PC-9 (cell line): Measurements from ENCODE around the gene ACADS. TPM values are rescaled to one million over a fixed set of nuclear protein-coding genes. Genes with fewer than 3 reads are reported as not detected.

Source experiments
- BruUV-seq: library from RNA; stranded (reverse); fragments of 400-500 nt; replicated peaks from 2 replicates; lab custom pipeline; 2021; lab: Mats Ljungman, UMichigan
- CTCF ChIA-PET: fragments of 300-600 bp; sonication (Branson Sonifier 250); formaldehyde crosslinking; loops from one replicate; lab custom pipeline; 2022; ENCODE audit warnings: antibody characterized with exemption; lab: Charles Lee
- POLR2A ChIA-PET: fragments of 300-600 bp; sonication (Branson Sonifier 250); formaldehyde crosslinking; loops from one replicate; lab custom pipeline; 2022; ENCODE audit warnings: antibody characterized with exemption; ENCODE audit not compliant: unreplicated experiment; lab: Charles Lee
- DNase-seq, 2 experiments: peaks; one replicate each; pipeline versions ENCODE4 v3.0.0 to v3.0.0-alpha.2; 2015 to 2022; ENCODE audit warnings: mixed read lengths in 1 of 2
- H2AFZ ChIP-seq: fragments of 200-600 bp; sonication (generic); 2 replicates; pipeline ENCODE4 v1.8.1; 2017; ENCODE audit warnings: antibody characterized with exemption
- H3F3A ChIP-seq: fragments of 200-600 bp; sonication (generic); 2 replicates; pipeline ENCODE4 v1.8.1; 2017; ENCODE audit warnings: antibody characterized with exemption, mild to moderate bottlenecking, low read depth; ENCODE audit not compliant: insufficient read depth
- H3K27ac ChIP-seq: fragments of 200-600 bp; sonication (generic); 2 replicates; pipeline ENCODE4 v1.6.1; 2016; ENCODE audit warnings: mixed run types
- H3K27me3 ChIP-seq: fragments of 200-600 bp; sonication (generic); 2 replicates; pipeline ENCODE4 v1.6.1; 2016; ENCODE audit warnings: low read depth, mixed run types; ENCODE audit not compliant: insufficient read depth
- H3K36me3 ChIP-seq: fragments of 200-600 bp; sonication (generic); 2 replicates; pipeline ENCODE4 v1.6.1; 2016; ENCODE audit warnings: low read depth, mixed run types
- H3K4me1 ChIP-seq: fragments of 200-600 bp; sonication (generic); replicated peaks from 2 replicates; pipeline ENCODE4 v1.6.1; 2016; ENCODE audit warnings: mixed run types; ENCODE audit not compliant: insufficient read depth
- H3K4me2 ChIP-seq: fragments of 200-600 bp; sonication (generic); 2 replicates; pipeline ENCODE4 v1.6.1; 2017; ENCODE audit warnings: mixed run types
- H3K4me3 ChIP-seq: fragments of 200-600 bp; sonication (generic); 2 replicates; pipeline ENCODE4 v1.6.1; 2016; ENCODE audit warnings: mixed run types
- H3K79me2 ChIP-seq: fragments of 200-600 bp; sonication (generic); 2 replicates; pipeline ENCODE4 v1.6.1; 2017; ENCODE audit warnings: low read depth, mixed run types
- H3K9me2 ChIP-seq: fragments of 200-600 bp; sonication (generic); 2 replicates; pipeline ENCODE4 v1.8.1; 2017; ENCODE audit warnings: mild to moderate bottlenecking; ENCODE audit not compliant: insufficient read depth
- H3K9me3 ChIP-seq: fragments of 200-600 bp; sonication (generic); 2 replicates; pipeline ENCODE4 v1.8.1; 2016; ENCODE audit warnings: low read depth; ENCODE audit not compliant: insufficient read depth
- H4K20me1 ChIP-seq: fragments of 200-600 bp; sonication (generic); 2 replicates; pipeline ENCODE4 v1.8.1; 2017; ENCODE audit not compliant: insufficient read depth
- EZH2 ChIP-seq: fragments of 200-600 bp; sonication (generic); IDR thresholded peaks from 2 replicates; pipeline ENCODE4 v1.8.0; 2017; ENCODE audit warnings: antibody characterized with exemption, low read depth
- intact Hi-C: fragments of 100-400 bp; cut with micrococcal nuclease; formaldehyde crosslinking; loops from one replicate; pipeline ENCODE4 v1.10.0; 2022; ENCODE audit not compliant: unreplicated experiment
- total RNA-seq: library from RNA; stranded (reverse); gene quantifications from 2 replicates; pipeline ENCODE4 v1.2.3, GENCODE V29; 2021
- TF ChIP-seq, protein P1 (sequence below): fragments of 200-600 bp; sonication (generic); conservative IDR thresholded peaks from 2 replicates; pipeline ENCODE4 v1.6.1; 2017; ENCODE audit warnings: mixed run types, antibody characterized with exemption, mild to moderate bottlenecking, moderate library complexity

The ACADS gene
- total RNA-seq, 1 experiment from 2014 or later, result 8.2 TPM

DNA sequence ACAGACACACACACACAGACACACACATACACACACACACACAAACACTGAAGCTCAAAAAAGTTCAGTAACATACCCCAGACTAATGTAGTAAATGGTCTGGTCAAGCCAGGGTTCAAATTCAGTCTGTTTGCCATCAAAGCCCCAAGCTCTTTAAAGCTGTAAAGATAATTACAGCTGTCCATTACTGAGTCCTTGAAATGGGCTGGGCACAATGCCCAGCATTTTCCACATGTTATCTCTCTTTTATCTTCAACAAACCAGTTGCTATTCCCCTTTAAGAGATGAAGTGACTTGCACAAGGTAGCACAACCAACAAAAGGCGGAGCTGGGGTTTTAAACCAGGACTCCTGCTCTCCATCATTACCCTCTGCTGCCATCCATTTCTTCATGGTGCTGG is 23.0 kb upstream of the ACADS start:
- Histone ChIP-seq H3F3A (no peaks in the 10 kb centered on the region), H3K79me2 (no peaks in the 10 kb centered on the region), H4K20me1 (no peaks in the 10 kb centered on the region), H3K9me2 (no peaks in the 10 kb centered on the region), H3K4me2 (no peak overlapping the region), H3K4me1 (no peaks in the 10 kb centered on the region; the same call in 1 of the 2 replicates), H2AFZ (no peak overlapping the region), H3K27ac (no peak overlapping the region), H3K4me3 (no peak overlapping the region), H3K36me3 (no peaks in the 10 kb centered on the region), H3K9me3 (no peaks in the 10 kb centered on the region), H3K27me3 (no peaks in the 10 kb centered on the region)
- CTCF ChIA-PET, result interaction anchor here (1.0 kb wide), 1 partner anchor 53 kb away, joined by 5 read pairs; no protein-coding TSS in a partner anchor
- intact Hi-C loops, result no loop called here
- DNase-seq, result no peak
- no TSS peak for BruUV-seq
- POLR2A ChIA-PET, result no interaction called here
- TF ChIP-seq EZH2, result no peak
- TF ChIP-seq, protein P1, sequence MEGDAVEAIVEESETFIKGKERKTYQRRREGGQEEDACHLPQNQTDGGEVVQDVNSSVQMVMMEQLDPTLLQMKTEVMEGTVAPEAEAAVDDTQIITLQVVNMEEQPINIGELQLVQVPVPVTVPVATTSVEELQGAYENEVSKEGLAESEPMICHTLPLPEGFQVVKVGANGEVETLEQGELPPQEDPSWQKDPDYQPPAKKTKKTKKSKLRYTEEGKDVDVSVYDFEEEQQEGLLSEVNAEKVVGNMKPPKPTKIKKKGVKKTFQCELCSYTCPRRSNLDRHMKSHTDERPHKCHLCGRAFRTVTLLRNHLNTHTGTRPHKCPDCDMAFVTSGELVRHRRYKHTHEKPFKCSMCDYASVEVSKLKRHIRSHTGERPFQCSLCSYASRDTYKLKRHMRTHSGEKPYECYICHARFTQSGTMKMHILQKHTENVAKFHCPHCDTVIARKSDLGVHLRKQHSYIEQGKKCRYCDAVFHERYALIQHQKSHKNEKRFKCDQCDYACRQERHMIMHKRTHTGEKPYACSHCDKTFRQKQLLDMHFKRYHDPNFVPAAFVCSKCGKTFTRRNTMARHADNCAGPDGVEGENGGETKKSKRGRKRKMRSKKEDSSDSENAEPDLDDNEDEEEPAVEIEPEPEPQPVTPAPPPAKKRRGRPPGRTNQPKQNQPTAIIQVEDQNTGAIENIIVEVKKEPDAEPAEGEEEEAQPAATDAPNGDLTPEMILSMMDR, result no peak

DNA sequence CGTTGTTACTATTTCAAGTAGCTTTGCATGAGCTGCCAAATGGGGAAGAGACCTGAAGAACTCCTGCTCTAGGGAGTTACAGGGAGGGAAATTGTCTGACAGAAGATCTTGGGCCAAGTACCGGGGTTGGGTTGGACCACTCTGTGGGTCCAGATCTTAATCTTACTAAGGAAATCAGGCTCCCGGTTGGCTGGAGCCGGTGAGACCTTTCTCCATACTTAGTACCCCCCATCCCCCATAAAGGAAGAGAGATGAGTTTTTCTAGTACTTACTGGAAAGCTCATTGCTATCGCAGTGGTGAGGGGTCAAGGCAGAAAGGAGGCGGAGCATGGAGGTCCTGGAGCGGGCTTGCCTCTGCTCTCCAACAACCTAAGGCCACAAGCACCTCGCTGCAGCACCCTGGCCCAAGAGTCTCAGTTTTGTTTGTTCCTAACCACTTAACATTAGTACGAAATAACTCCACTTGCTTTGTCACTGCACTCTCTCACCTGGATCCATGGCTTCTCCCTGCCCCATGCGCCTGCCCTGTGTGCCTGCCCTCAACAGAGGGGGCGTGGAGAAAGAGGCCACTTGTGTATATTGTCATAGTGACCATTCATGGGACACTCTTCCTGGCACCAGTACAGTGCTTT is 22.2 kb upstream of the ACADS start:
- Histone ChIP-seq H3K4me3 (no peak overlapping the region), H4K20me1 (no peaks in the 10 kb centered on the region), H2AFZ (no peak overlapping the region), H3K27ac (no peak overlapping the region), H3F3A (no peaks in the 10 kb centered on the region), H3K9me2 (no peaks in the 10 kb centered on the region), H3K9me3 (no peaks in the 10 kb centered on the region), H3K79me2 (no peaks in the 10 kb centered on the region), H3K36me3 (no peaks in the 10 kb centered on the region), H3K4me2 (no peak overlapping the region), H3K27me3 (no peaks in the 10 kb centered on the region), H3K4me1 (no peaks in the 10 kb centered on the region; the same call in 1 of the 2 replicates)
- BruUV-seq, result no TSS peak
- DNase-seq, result no peak
- POLR2A ChIA-PET, result no interaction called here
- CTCF ChIA-PET, result interaction anchor here (1.0 kb wide), 1 partner anchor 54 kb away, joined by 5 read pairs; no protein-coding TSS in a partner anchor
- intact Hi-C loops, result no loop called here
- TF ChIP-seq, protein P1, result no peak
- no peak for TF ChIP-seq EZH2

DNA sequence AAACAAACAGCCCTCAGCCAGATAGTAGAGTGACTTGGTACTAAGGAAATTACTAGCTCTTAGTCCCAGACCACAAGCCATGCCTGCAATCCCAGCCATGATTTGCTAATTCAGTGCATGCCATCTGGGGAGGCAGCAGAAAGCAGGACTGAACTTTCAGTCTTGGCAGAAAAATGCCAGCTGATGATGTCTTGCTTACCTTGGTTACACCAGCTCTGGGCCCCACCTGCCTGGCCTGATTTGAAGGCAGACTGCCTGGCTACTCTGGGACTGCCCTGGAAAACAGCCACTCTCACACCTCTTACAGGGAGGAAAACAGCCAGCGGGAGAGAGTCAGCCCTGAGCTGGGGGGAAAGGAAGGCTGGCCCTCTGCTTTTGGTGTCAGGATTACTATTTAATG is 20.0 kb upstream of the ACADS start:
- H3K79me2 ChIP-seq, result no peaks in the 10 kb centered on the region
- H3K4me3 ChIP-seq, result no peak overlapping the region
- H3K4me1 ChIP-seq, result no peaks in the 10 kb centered on the region; the same call in 1 of the 2 replicates
- no peak overlapping the region for H3K4me2 ChIP-seq
- TF ChIP-seq, protein P1, result no peak
- no peak for TF ChIP-seq EZH2
- peaks cover 8% of the 10 kb centered on the region; the same call in 1 of the 2 replicates for H3F3A ChIP-seq
- no peaks in the 10 kb centered on the region for H4K20me1 ChIP-seq
- CTCF ChIA-PET, result interaction anchor here (0.6 kb wide), 2 partner anchors 16 to 461 kb away, joined by 3 read pairs; no protein-coding TSS in a partner anchor
- no peak overlapping the region for H3K27ac ChIP-seq
- no peak for DNase-seq
- no TSS peak for BruUV-seq
- H2AFZ ChIP-seq, result no peak overlapping the region
- no peaks in the 10 kb centered on the region for H3K9me3 ChIP-seq
- intact Hi-C loops, result no loop called here
- POLR2A ChIA-PET, result no interaction called here
- H3K27me3 ChIP-seq, result no peaks in the 10 kb centered on the region
- no peaks in the 10 kb centered on the region for H3K9me2 ChIP-seq
- H3K36me3 ChIP-seq, result no peaks in the 10 kb centered on the region
